Fibroblast of skin of left biceps (primary cell): ENCODE results near the gene ACOT12.
A peak's percentile ranks its signal among the peaks of the same experiment; 100 is the strongest.
"Not testable (repeated sequence)": the region's sequence is repeated elsewhere in the genome, so short reads cannot be mapped to it uniquely, and the experiment has no call there.

Source experiments
- DNase-seq, 2 experiments: peaks; one replicate each; pipeline ENCODE4 v3.0.0-alpha.2; 2013; ENCODE audit warnings: low read depth in 2 of 2

ACOT12 gene

GRCh38 chr5:81344736-81345135 is 49.2 kb downstream of the ACOT12 start:
- DNase-seq, result no peak

DNA sequence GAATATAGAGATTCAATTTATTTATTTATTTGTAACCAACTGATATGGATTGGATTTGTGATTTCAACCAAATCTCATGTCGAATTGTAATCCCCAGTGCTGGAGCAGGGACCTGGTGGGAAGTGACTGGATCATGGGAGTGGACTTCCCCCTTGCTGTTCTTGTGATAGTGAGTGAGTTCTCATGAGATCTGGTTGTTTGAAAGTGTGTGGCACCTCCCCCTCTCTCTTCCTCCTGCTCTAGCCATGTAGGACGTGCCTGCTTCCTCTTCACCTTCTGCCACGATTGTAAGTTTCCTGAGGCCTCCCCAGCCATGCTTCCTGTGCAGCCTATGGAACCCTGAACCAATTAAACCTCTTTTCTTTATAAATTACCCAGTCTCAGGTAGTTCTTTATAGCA is 55.7 kb downstream of the ACOT12 start:
- not testable (repeated sequence) for DNase-seq

- no peak for DNase-seq
Measured at GRCh38 chr5:81337803-81338202, 56.1 kb downstream of the ACOT12 start.

- no peak for DNase-seq
Measured at GRCh38 chr5:81336556-81336955, 57.4 kb downstream of the ACOT12 start.

DNA sequence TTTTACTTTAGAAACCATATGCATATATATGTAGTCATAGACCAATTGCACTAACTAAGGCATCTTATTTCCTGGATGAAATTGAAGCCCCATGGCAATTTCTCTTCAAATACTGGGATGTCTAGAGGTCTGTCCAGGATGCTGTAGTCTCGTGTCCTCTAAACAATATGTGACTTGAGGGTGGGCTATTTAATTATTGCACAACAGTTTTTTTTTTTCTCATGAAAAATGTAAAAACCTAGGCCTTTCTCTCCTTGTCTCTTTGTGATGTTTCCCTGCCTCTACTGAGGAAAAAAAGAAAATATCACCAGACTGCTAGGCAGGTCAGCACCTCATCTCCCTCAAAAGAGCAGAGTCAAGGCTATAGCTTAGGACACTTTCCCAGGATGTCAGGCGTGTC is 58.0 kb downstream of the ACOT12 start:
- no peak for DNase-seq

- DNase-seq, result no peak
Measured at GRCh38 chr5:81334304-81335061, 59.5 kb downstream of the ACOT12 start.

DNA sequence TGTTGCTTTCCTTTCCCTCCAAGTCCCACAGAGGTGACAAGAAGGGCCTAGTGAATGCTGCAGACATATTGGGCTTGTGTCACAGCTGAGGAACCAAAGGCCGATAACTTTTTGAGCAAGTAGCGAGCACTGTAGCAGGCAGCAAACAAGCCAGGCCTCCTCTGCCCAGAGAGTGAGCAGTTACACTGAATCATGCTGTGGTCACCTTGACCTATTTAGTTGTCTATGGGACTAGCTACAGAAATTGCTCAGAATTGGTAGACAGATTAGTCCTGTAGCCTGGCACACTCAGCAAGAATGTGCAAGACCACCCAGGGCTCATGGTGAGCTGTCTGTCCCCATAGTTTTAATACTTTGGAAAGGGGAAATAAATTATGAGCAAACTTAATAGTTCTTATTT is 67.4 kb downstream of the ACOT12 start:
- no peak for DNase-seq

DNA sequence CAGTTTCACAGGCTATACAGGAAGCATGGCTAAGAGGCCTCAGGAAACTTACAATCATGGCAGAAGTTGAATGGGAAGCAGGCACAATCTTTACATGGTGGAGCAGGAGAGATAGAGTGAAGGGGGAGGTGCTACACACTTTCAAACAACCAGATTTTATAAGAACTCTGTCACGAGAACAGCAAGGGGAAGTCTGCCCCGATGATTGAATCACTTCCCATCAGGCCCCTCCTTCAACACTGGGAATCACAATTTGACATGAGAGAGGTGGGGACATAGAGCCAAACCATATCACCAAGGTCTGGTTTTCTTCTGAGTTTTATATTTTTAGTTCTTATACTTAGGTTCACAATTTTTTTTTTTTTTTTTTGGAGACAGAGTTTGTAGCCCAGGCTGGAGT is 76.4 kb downstream of the ACOT12 start:
- no peak for DNase-seq

DNA sequence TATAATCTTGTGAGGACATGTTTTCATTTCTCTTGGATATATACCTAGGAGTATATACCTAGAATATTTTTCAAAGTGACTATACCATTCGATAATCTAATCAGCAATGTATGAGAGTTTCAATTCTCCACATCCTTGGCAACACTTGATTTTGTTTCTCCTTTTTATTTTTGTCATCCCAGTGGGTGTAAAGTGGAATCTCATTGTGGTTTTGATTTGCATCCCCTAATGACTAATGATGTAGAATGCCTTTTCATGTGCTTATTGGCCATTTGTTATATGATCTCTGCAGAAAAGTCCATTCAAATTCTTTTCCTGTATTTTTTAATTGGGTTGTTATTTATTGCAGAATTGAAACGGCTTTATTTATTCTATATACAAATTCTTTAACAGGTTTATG is 77.4 kb downstream of the ACOT12 start:
- no peak for DNase-seq

DNA sequence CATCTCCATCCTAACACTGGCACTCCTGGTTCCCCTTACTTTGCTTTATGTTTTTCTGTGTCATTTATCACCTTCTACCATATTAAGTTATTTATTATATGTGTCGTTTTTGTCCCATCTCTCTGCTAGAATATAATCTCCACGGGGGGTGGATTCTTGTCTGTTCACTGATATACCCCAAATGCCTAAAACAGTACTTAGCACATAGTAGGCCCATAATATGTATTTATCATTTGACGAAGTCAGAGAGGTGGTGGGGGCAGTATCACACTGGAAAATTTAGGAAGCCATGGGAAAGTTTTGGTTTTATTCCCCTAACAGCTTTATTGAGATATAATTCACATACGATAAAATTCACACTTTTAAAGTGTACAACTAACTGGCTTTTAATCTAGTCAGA is 78.1 kb downstream of the ACOT12 start:
- no peak for DNase-seq

GRCh38 chr5:81315336-81315735 is 78.6 kb downstream of the ACOT12 start:
- DNase-seq, result peak; percentile 46 to 48

DNA sequence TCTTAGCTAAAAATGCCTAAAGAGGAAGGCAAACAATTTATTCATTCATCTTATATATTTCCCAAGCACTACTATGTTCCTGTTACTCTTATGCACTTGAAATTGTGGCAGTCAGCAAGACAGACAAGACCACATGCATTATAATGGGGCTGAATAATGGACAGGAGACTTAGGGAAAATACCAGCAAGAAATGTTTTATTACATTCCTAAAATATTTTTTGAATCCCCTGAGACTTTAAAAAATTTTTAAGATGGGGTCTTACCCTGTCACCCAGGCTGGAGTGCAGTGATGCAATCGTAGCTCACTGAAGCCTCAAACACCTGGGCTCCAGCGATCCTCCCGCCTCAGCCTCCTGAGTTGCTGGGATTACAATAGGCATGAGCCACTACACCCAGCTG is 79.4 kb downstream of the ACOT12 start:
- DNase-seq, result no peak

DNA sequence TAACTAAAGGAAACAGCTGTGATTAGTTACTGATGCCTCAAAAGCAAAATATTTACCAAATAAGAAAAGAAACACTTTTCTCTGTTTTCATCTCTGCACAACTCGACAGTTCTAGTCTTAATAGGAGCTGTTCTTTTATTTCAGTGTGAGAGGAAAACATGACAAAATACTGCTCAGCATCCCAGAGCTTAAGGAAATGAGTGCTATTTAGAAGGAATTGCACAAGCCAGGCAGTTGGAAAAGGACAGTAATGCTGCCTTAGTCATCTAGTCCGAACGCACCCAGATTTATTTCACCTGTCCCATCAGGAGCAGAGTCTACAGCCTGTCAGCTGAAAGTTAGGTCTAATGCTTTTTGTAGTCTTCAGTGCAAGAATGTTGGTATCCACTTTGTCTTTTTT is 80.2 kb downstream of the ACOT12 start:
- DNase-seq, result no peak

- DNase-seq, result no peak
Measured at GRCh38 chr5:81313278-81313677, 80.7 kb downstream of the ACOT12 start.

DNA sequence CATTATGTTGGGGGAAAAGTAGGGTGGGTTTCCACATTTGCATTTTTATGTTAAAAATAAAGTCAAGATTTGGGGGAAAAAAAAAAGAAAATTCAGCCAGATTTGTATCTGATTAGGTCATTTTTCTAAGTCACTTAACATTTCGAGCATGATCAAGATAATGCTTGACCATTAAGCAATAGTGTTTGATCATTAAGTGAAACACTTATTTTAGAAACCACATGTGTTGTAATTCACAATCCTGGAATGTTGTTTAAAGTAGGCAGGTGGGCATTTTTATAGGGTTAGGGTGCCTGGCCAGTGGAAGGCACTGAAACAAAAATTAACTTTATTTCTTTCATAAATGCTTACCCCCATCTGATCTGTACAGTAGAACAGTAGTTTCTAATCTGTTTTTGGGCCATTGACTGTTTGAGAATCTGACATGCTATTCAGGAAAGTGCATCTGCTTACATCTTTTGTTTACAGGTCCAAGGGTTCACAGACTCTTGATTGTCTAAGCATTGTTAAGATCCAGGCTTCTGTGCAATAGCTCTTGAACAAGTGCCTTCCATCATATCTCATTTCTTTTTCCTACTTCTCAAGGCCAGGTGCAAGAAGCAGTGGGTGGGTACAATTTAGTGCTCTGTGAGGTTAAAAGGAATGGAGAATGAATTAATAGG is 83.4 kb downstream of the ACOT12 start:
- DNase-seq, result no peak

GRCh38 chr5:81308836-81309235 is 85.1 kb downstream of the ACOT12 start:
- no peak for DNase-seq

GRCh38 chr5:81305785-81306184 is 88.1 kb downstream of the ACOT12 start:
- DNase-seq, result no peak

DNA sequence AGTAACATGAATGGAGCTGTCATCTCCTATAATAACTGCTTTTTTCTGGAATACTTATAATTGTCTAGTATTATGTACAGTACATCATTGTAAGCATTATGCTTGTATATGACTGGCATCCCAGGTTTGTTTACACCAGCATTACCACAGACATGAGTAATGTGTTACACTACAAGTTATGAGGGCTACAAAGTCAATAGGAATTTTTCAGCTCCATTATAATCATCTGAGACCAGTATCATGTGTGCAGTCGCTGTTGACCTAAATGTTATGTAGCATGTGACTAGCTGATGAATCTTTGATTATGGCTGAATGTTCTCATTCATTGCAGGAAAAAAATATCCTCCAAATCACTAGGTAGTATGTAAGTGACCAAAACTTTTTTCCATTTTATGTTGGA is 90.4 kb downstream of the ACOT12 start:
- no peak for DNase-seq

DNA sequence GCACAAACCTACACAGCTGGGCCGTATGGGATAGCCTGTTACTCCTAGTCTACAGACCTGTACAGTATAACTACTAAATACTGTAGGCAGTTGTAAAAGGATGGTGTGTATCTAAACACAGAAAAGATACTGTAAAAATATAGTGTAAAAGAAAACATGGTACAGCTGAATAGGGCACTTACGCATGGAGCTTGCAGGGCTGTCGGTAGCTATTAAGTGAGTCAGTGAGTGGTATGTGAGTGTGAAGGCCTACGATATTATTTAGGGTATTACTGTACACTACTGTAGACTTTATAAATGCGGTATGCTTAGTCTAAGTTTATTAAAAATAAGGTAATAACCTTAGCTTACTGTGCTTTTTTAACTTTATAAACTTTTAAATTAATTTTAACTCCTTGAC is 91.3 kb downstream of the ACOT12 start:
- DNase-seq, result no peak

- DNase-seq, result peak; percentile 83 to 84
Measured at GRCh38 chr5:81301271-81302015, 92.5 kb downstream of the ACOT12 start, which contains the start of gene ZCCHC9. ZCCHC9 (plus strand) TSS chr5:81301587; CDS start chr5:81304758, 3,171 bp downstream.

GRCh38 chr5:81300921-81301270 is 93.0 kb downstream of the ACOT12 start:
- DNase-seq, result no peak

- DNase-seq, result no peak
Measured at GRCh38 chr5:81297531-81297930, 96.4 kb downstream of the ACOT12 start.

- not testable (repeated sequence) for DNase-seq
Measured at GRCh38 chr5:81294021-81294420, 99.9 kb downstream of the ACOT12 start.
